C4-2B (cell line): ENCODE results near the gene NFIA.

ENCODE experiments used
- ZFX ChIP-seq: fragments of 450-650 bp; IDR thresholded peaks from 2 replicates; pipeline ENCODE4 v1.6.1; 2017
- TF ChIP-seq, protein P1 (sequence below): fragments of 450-650 bp; conservative IDR thresholded peaks from 2 replicates; pipeline ENCODE4 v1.5.1; 2017; ENCODE audit warnings: mild to moderate bottlenecking

DNA sequence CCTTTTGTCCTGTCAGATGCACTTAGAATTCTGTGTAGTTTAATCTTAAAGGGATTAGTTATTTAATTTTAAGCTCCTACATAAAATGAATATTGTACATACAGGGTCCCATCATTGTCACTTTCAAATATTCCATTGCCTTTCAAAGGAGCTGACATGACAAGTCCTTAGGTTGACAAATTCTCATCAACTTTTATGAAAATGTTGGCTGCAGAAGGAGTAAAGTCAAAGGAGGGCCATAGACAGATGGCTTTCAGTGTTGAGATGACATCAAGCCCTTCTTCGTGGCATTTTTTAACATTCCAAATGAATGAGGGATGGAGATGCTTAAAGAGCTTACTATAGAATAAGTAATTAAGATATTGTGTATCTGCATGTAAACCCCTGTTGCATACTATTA, 15.4 kb downstream of the NFIA start:
- TF ChIP-seq, protein P1, sequence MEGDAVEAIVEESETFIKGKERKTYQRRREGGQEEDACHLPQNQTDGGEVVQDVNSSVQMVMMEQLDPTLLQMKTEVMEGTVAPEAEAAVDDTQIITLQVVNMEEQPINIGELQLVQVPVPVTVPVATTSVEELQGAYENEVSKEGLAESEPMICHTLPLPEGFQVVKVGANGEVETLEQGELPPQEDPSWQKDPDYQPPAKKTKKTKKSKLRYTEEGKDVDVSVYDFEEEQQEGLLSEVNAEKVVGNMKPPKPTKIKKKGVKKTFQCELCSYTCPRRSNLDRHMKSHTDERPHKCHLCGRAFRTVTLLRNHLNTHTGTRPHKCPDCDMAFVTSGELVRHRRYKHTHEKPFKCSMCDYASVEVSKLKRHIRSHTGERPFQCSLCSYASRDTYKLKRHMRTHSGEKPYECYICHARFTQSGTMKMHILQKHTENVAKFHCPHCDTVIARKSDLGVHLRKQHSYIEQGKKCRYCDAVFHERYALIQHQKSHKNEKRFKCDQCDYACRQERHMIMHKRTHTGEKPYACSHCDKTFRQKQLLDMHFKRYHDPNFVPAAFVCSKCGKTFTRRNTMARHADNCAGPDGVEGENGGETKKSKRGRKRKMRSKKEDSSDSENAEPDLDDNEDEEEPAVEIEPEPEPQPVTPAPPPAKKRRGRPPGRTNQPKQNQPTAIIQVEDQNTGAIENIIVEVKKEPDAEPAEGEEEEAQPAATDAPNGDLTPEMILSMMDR: no peak
- TF ChIP-seq ZFX: no peak
